Mucosa of rectum (tissue), 2 donors: Measurements from ENCODE around the gene TMEM94.

Experiments
- H3K27ac ChIP-seq, 2 donors: one replicate each; pipeline ENCODE4 v1.7.0; 2013; ENCODE audit warnings: inconsistent platforms in 2 of 2, low read depth in 2 of 2, low read length in 2 of 2
- H3K27me3 ChIP-seq, 2 donors: one replicate each; pipeline ENCODE4 v1.7.0; 2013; ENCODE audit warnings: low read length in 2 of 2; ENCODE audit not compliant: control insufficient read depth in 2 of 2, insufficient read depth in 2 of 2
- H3K36me3 ChIP-seq, 2 donors: one replicate each; pipeline ENCODE4 v1.7.0; 2013; ENCODE audit warnings: low read length in 2 of 2; ENCODE audit not compliant: control insufficient read depth in 2 of 2, insufficient read depth in 2 of 2
- H3K4me1 ChIP-seq, 2 donors: one replicate each; pipeline ENCODE4 v1.7.0; 2013; ENCODE audit warnings: low read length in 2 of 2, mild to moderate bottlenecking in 1 of 2; ENCODE audit not compliant: control insufficient read depth in 2 of 2, insufficient read depth in 2 of 2
- H3K4me3 ChIP-seq, 2 donors: one replicate each; pipeline ENCODE4 v1.7.0; 2013; ENCODE audit warnings: low read length in 2 of 2
- H3K9ac ChIP-seq, 2 donors: one replicate each; pipeline ENCODE4 v1.7.0; 2013; ENCODE audit warnings: low read length in 2 of 2, low read depth in 1 of 2, mild to moderate bottlenecking in 1 of 2
- H3K9me3 ChIP-seq, 2 donors: one replicate each; pipeline ENCODE4 v1.7.0; 2013; ENCODE audit warnings: low read length in 2 of 2; ENCODE audit not compliant: control insufficient read depth in 2 of 2
- donor health status: healthy.
- donor health status: Normal muscosa, but diverticular disease.

TMEM94 gene

GRCh38 chr17:75503337-75503950, 47.0 kb downstream of the TMEM94 start:
- Histone ChIP-seq H3K4me1 (no peaks in the 10 kb centered on the region), H3K4me3 (no peak overlapping the region), H3K9ac (no peak overlapping the region), H3K27me3 (no peaks in the 10 kb centered on the region), H3K27ac (no peak overlapping the region), H3K36me3 (peaks cover 28 to 36% of the 10 kb centered on the region in 2 donors), H3K9me3 (no peaks in the 10 kb centered on the region)

GRCh38 chr17:75503976-75504346, 47.5 kb downstream of the TMEM94 start:
- Histone ChIP-seq H3K4me1 (peaks cover 0 to under 1% of the 10 kb centered on the region in 2 donors), H3K9ac (no peak overlapping the region), H3K36me3 (peaks cover 24 to 31% of the 10 kb centered on the region in 2 donors), H3K27ac (no peak overlapping the region), H3K4me3 (no peak overlapping the region), H3K27me3 (no peaks in the 10 kb centered on the region), H3K9me3 (no peaks in the 10 kb centered on the region)

GRCh38 chr17:75504347-75505151, 48.1 kb downstream of the TMEM94 start:
- no peak overlapping the region for H3K4me3 ChIP-seq
- H3K9ac ChIP-seq, result no peak overlapping the region
- H3K4me1 ChIP-seq, result peaks cover 3 to 5% of the 10 kb centered on the region in 2 donors
- H3K36me3 ChIP-seq, result peaks cover 19 to 28% of the 10 kb centered on the region in 2 donors
- no peak overlapping the region for H3K27ac ChIP-seq
- H3K9me3 ChIP-seq, result no peaks in the 10 kb centered on the region
- H3K27me3 ChIP-seq, result no peaks in the 10 kb centered on the region

GRCh38 chr17:75505152-75505409, 48.6 kb downstream of the TMEM94 start:
- peaks cover 3 to 7% of the 10 kb centered on the region in 2 donors for H3K4me1 ChIP-seq
- no peak overlapping the region for H3K4me3 ChIP-seq
- no peak overlapping the region for H3K27ac ChIP-seq
- peaks cover 19 to 26% of the 10 kb centered on the region in 2 donors for H3K36me3 ChIP-seq
- no peaks in the 10 kb centered on the region for H3K9me3 ChIP-seq
- no peaks in the 10 kb centered on the region for H3K27me3 ChIP-seq
- no peak overlapping the region for H3K9ac ChIP-seq

- H3K36me3 ChIP-seq, result peaks cover 19 to 23% of the 10 kb centered on the region in 2 donors
- no peak overlapping the region for H3K27ac ChIP-seq
Measured at GRCh38 chr17:75505640-75506039, 49.2 kb downstream of the TMEM94 start.

GRCh38 chr17:75506134-75506533, 49.7 kb downstream of the TMEM94 start:
- H3K4me1 ChIP-seq, result peaks cover 3 to 7% of the 10 kb centered on the region in 2 donors
- no peak overlapping the region for H3K27ac ChIP-seq
- H3K36me3 ChIP-seq, result peaks cover 16 to 19% of the 10 kb centered on the region in 2 donors
- H3K9me3 ChIP-seq, result no peaks in the 10 kb centered on the region
- no peak overlapping the region for H3K9ac ChIP-seq
- no peak overlapping the region for H3K4me3 ChIP-seq
- no peaks in the 10 kb centered on the region for H3K27me3 ChIP-seq

More at GRCh38 chr17:75505640-75506039, 49.2 kb downstream of the TMEM94 start:
- no peaks in the 10 kb centered on the region for H3K27me3 ChIP-seq
- no peak overlapping the region for H3K4me3 ChIP-seq
- H3K4me1 ChIP-seq, result peaks cover 3 to 7% of the 10 kb centered on the region in 2 donors
- H3K9me3 ChIP-seq, result no peaks in the 10 kb centered on the region
- H3K9ac ChIP-seq, result no peak overlapping the region

GRCh38 chr17:75506888-75507287, 50.5 kb downstream of the TMEM94 start:
- Histone ChIP-seq H3K36me3 (peaks cover 17 to 19% of the 10 kb centered on the region in 2 donors), H3K9me3 (no peaks in the 10 kb centered on the region), H3K4me3 (no peak overlapping the region), H3K27ac (no peak overlapping the region), H3K9ac (no peak overlapping the region), H3K27me3 (no peaks in the 10 kb centered on the region), H3K4me1 (peaks cover 6 to 14% of the 10 kb centered on the region in 2 donors)

GRCh38 chr17:75507733-75508719, 51.6 kb downstream of the TMEM94 start:
- peak overlapping the region in 1 of 2 donors; percentile 28 for H3K27ac ChIP-seq
- H3K9me3 ChIP-seq, result no peaks in the 10 kb centered on the region
- no peak overlapping the region for H3K9ac ChIP-seq
- no peak overlapping the region for H3K4me3 ChIP-seq
- H3K27me3 ChIP-seq, result no peaks in the 10 kb centered on the region
- peaks cover 16 to 19% of the 10 kb centered on the region in 2 donors for H3K36me3 ChIP-seq
- H3K4me1 ChIP-seq, result peaks cover 8 to 24% of the 10 kb centered on the region in 2 donors

GRCh38 chr17:75508931-75509361, 52.5 kb downstream of the TMEM94 start:
- H3K9me3 ChIP-seq, result no peaks in the 10 kb centered on the region
- H3K4me3 ChIP-seq, result no peak overlapping the region
- H3K9ac ChIP-seq, result no peak overlapping the region
- peaks cover 14 to 19% of the 10 kb centered on the region in 2 donors for H3K36me3 ChIP-seq
- H3K27ac ChIP-seq, result peak overlapping the region in 1 of 2 donors; percentile 28
- no peaks in the 10 kb centered on the region for H3K27me3 ChIP-seq
- peaks cover 11 to 29% of the 10 kb centered on the region in 2 donors for H3K4me1 ChIP-seq
